HG02885 (cell line): ENCODE data around the gene MFGE8.

Experiments
- ATAC-seq: cut with Tn5 transposase; IDR thresholded peaks from one replicate; pipeline ENCODE4 v1.9.1; 2021; ENCODE audit warnings: mild to moderate bottlenecking; ENCODE audit not compliant: unreplicated experiment, poor library complexity

The MFGE8 gene

GRCh38 chr15:88901508-88902220 is 11.5 kb downstream of the MFGE8 start:
- no peak for ATAC-seq

GRCh38 chr15:88900982-88901418 is 12.2 kb downstream of the MFGE8 start:
- ATAC-seq = no peak

- no peak for ATAC-seq
Measured at GRCh38 chr15:88900309-88900981, 12.7 kb downstream of the MFGE8 start.

- no peak for ATAC-seq
Measured at GRCh38 chr15:88899251-88899650, 13.9 kb downstream of the MFGE8 start.

GRCh38 chr15:88898736-88899135 is 14.4 kb downstream of the MFGE8 start:
- no peak for ATAC-seq

- no peak for ATAC-seq
Measured at GRCh38 chr15:88897456-88898194, 15.6 kb downstream of the MFGE8 start.

- ATAC-seq = no peak
Measured at GRCh38 chr15:88897142-88897455, 16.1 kb downstream of the MFGE8 start.

- no peak for ATAC-seq
Measured at GRCh38 chr15:88896333-88897033, 16.7 kb downstream of the MFGE8 start.

GRCh38 chr15:88894819-88895767 is 18.1 kb downstream of the MFGE8 start, which contains the start of gene HAPLN3:
Gene HAPLN3 (minus strand): TSS chr15:88895544. CDS start chr15:88887298, 8,246 bp downstream.
- peak; percentile 41 for ATAC-seq

GRCh38 chr15:88894348-88894818 is 18.8 kb downstream of the MFGE8 start:
- peak; percentile 56 for ATAC-seq

- ATAC-seq = no peak
Measured at GRCh38 chr15:88891540-88892254, 21.5 kb downstream of the MFGE8 start.

- ATAC-seq = no peak
Measured at GRCh38 chr15:88890495-88890894, 22.7 kb downstream of the MFGE8 start.

GRCh38 chr15:88888719-88889118 is 24.5 kb downstream of the MFGE8 start:
- no peak for ATAC-seq

GRCh38 chr15:88887068-88887580 is 26.1 kb downstream of the MFGE8 start:
- ATAC-seq = no peak

- no peak for ATAC-seq
Measured at GRCh38 chr15:88882785-88883184, 30.4 kb downstream of the MFGE8 start.

GRCh38 chr15:88881775-88882174 is 31.4 kb downstream of the MFGE8 start:
- no peak for ATAC-seq

GRCh38 chr15:88880944-88881740 is 32.0 kb downstream of the MFGE8 start:
- no peak for ATAC-seq

GRCh38 chr15:88878720-88879184 is 34.4 kb downstream of the MFGE8 start:
- ATAC-seq = no peak
